Mesothelial cell of epicardium (in vitro differentiated cells): ENCODE data around the gene HHATL. TPM values are rescaled to one million over a fixed set of nuclear protein-coding genes. Genes with fewer than 3 reads are reported as not detected.
A peak's percentile ranks its signal among the peaks of the same experiment; 100 is the strongest.

Experiments used
- DNase-seq, 2 experiments: peaks; one replicate each; pipeline ENCODE4 v3.0.0; 2021; ENCODE audit warnings: low spot score in 2 of 2; ENCODE audit not compliant: unreplicated experiment in 2 of 2
- H3K27ac Mint-ChIP-seq: 2 replicates; pipeline ENCODE4 v1.8.0; 2021; ENCODE audit warnings: mixed read lengths
- H3K27me3 Mint-ChIP-seq: 2 replicates; pipeline ENCODE4 v1.8.0; 2021; ENCODE audit warnings: low read depth, mixed read lengths
- H3K36me3 Mint-ChIP-seq: 2 replicates; pipeline ENCODE4 v1.8.0; 2021; ENCODE audit warnings: mixed read lengths
- H3K4me1 Mint-ChIP-seq: 2 replicates; pipeline ENCODE4 v1.8.0; 2021; ENCODE audit warnings: mixed read lengths
- H3K4me3 Mint-ChIP-seq: 2 replicates; pipeline ENCODE4 v1.8.0; 2021; ENCODE audit warnings: mild to moderate bottlenecking, moderate library complexity, mixed read lengths
- H3K9me3 Mint-ChIP-seq: 2 replicates; pipeline ENCODE4 v1.8.0; 2021; ENCODE audit warnings: mixed read lengths
- total RNA-seq: library from RNA; stranded (reverse); gene quantifications from 3 replicates; pipeline ENCODE4 v1.2.1, GENCODE V29; 2021
- TF ChIP-seq, protein P1 (sequence below): fragments of 200-600 bp; sonication (generic); IDR thresholded peaks from one replicate; pipeline ENCODE4 v1.5.0; 2021; ENCODE audit warnings: antibody characterized with exemption; ENCODE audit not compliant: unreplicated experiment

The HHATL gene
- total RNA-seq, 1 donor from 2014 or later, result not detected

GRCh38 chr3:42653560-42654330 is 48.9 kb downstream of the HHATL start, which contains the start of gene ZBTB47:
Gene ZBTB47 (plus strand): TSS chr3:42653697. CDS start chr3:42658356, 4,659 bp downstream.
- Mint-ChIP-seq H3K36me3 (peaks cover 5% of the 10 kb centered on the region), H3K27me3 (no peaks in the 10 kb centered on the region), H3K9me3 (no peaks in the 10 kb centered on the region), H3K4me3 (peak within 1 kb of the TSS; percentile 94), H3K27ac (peak within 1 kb of the TSS; percentile 93), H3K4me1 (peaks cover 30% of the 10 kb centered on the region)
- peak in 1 of 2 experiments; percentile 53 for DNase-seq
- TF ChIP-seq, protein P1, sequence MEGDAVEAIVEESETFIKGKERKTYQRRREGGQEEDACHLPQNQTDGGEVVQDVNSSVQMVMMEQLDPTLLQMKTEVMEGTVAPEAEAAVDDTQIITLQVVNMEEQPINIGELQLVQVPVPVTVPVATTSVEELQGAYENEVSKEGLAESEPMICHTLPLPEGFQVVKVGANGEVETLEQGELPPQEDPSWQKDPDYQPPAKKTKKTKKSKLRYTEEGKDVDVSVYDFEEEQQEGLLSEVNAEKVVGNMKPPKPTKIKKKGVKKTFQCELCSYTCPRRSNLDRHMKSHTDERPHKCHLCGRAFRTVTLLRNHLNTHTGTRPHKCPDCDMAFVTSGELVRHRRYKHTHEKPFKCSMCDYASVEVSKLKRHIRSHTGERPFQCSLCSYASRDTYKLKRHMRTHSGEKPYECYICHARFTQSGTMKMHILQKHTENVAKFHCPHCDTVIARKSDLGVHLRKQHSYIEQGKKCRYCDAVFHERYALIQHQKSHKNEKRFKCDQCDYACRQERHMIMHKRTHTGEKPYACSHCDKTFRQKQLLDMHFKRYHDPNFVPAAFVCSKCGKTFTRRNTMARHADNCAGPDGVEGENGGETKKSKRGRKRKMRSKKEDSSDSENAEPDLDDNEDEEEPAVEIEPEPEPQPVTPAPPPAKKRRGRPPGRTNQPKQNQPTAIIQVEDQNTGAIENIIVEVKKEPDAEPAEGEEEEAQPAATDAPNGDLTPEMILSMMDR, result no peak

GRCh38 chr3:42653303-42653559 is 49.4 kb downstream of the HHATL start:
- DNase-seq, result peak in 1 of 2 experiments; percentile 40
- peaks cover 5% of the 10 kb centered on the region for H3K36me3 Mint-ChIP-seq
- no peaks in the 10 kb centered on the region for H3K27me3 Mint-ChIP-seq
- TF ChIP-seq, protein P1, result no peak
- peak overlapping the region; percentile 93 for H3K27ac Mint-ChIP-seq
- H3K4me3 Mint-ChIP-seq, result peak overlapping the region; percentile 94
- peaks cover 30% of the 10 kb centered on the region for H3K4me1 Mint-ChIP-seq
- H3K9me3 Mint-ChIP-seq, result no peaks in the 10 kb centered on the region

DNA sequence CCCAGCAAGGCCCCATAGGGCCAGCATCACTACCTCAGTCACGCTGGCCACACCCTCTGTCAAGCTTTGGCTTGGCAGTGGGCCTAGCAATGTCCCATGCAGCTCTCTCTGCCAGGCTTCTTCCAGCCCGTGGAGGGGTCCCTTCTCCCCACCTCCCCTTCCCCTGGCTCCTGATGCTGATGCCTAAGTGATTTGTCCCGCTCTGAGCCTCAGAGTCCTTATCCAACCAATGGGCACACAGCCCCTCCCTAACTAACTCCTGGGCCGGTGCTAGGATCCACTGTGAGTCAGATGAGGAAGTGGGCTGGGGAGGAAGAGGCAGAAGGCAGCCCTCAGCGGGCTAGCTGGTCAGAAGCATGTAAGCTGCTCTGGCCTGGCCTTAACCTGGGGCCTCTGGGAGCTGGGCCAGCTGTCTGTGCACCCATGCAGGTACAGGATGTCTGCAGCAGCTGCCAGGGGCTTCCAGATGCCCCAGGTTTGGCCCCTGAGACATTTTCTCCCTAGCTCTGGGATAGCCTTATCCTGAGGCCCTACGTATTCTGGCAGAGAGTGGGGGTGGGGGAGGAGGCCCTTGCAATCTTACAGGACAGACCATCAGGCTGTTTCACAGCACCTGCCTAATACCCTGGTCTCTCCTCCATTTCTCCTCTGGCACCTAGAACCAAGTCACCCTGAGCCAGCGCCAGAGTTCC is 49.8 kb downstream of the HHATL start:
- H3K36me3 Mint-ChIP-seq, result peaks cover 8% of the 10 kb centered on the region
- TF ChIP-seq, protein P1, result no peak
- peaks cover 34% of the 10 kb centered on the region for H3K4me1 Mint-ChIP-seq
- peak overlapping the region; percentile 94 for H3K4me3 Mint-ChIP-seq
- H3K27me3 Mint-ChIP-seq, result no peaks in the 10 kb centered on the region
- H3K27ac Mint-ChIP-seq, result peak overlapping the region; percentile 93
- DNase-seq, result no peak
- no peaks in the 10 kb centered on the region for H3K9me3 Mint-ChIP-seq

- Mint-ChIP-seq H3K36me3 (peaks cover 11% of the 10 kb centered on the region), H3K9me3 (no peaks in the 10 kb centered on the region), H3K4me3 (peak overlapping the region; percentile 27), H3K27ac (peak overlapping the region; percentile 9), H3K4me1 (peaks cover 35% of the 10 kb centered on the region), H3K27me3 (no peaks in the 10 kb centered on the region)
- peak in 1 of 2 experiments; percentile 37 for DNase-seq
- TF ChIP-seq, protein P1, result no peak
Measured at GRCh38 chr3:42652251-42652610, 50.4 kb downstream of the HHATL start.

GRCh38 chr3:42651248-42652091 is 51.1 kb downstream of the HHATL start:
- Mint-ChIP-seq H3K4me3 (peak overlapping the region; percentile 27), H3K27ac (peak overlapping the region; percentile 9), H3K4me1 (peaks cover 35% of the 10 kb centered on the region), H3K36me3 (peaks cover 16% of the 10 kb centered on the region), H3K9me3 (no peaks in the 10 kb centered on the region), H3K27me3 (no peaks in the 10 kb centered on the region)
- TF ChIP-seq, protein P1, result no peak
- no peak for DNase-seq
